ENCODE data around the gene HIVEP3. TPM values are rescaled to one million over a fixed set of nuclear protein-coding genes. Genes with fewer than 3 reads are reported as not detected.

The HIVEP3 gene
- total RNA-seq, 1 donor from 2014 or later = 5.7 TPM

- no peak for TF ChIP-seq CTCF (IDR thresholded peaks at IDR 0.05; ENCODE audit: borderline replicate concordance)
- H3K4me1 ChIP-seq = peaks cover 33% of the 10 kb centered on the region
- no peak for DNase-seq
- no peaks in the 10 kb centered on the region for H3K27me3 ChIP-seq (ENCODE audit: low read depth)
- H3K36me3 ChIP-seq = no peaks in the 10 kb centered on the region
- no peaks in the 10 kb centered on the region for H3K9me3 ChIP-seq (replicated peaks)
- H3K27ac ChIP-seq (replicated peaks) = no peak overlapping the region
- no peak overlapping the region for H3K4me3 ChIP-seq
- intact Hi-C loops (cut with micrococcal nuclease) = no loop called here
Measured at GRCh38 chr1:41691424-41691823, 227.3 kb downstream of the HIVEP3 start.

DNA sequence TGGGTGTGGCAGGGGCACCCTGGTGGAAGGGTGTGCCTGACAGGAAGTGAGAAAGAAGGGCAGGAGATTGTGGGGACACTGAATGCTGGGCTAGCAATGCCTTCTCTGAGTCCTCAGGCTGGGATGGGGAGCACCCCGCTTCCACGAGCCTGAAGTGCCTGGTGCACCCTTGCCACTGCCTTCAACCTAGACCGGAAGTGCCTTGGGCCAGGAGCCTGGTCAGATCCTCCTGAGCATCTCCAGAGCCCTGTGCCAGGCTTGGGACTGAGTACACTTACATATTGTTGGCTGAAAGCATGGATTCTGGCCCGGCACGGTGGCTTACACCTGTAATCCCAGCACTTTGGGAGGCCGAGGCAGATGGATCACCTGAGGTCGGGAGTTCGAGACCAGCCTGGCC lies 228.4 kb downstream of the HIVEP3 start:
- Histone ChIP-seq H3K36me3 (no peaks in the 10 kb centered on the region), H3K27ac (replicated peaks) (no peak overlapping the region), H3K9me3 (replicated peaks) (no peaks in the 10 kb centered on the region), H3K4me3 (no peak overlapping the region), H3K27me3 (ENCODE audit: low read depth) (no peaks in the 10 kb centered on the region), H3K4me1 (peaks cover 22% of the 10 kb centered on the region)
- no peak for TF ChIP-seq CTCF (IDR thresholded peaks at IDR 0.05; ENCODE audit: borderline replicate concordance)
- intact Hi-C loops (cut with micrococcal nuclease) = no loop called here
- no peak for DNase-seq

DNA sequence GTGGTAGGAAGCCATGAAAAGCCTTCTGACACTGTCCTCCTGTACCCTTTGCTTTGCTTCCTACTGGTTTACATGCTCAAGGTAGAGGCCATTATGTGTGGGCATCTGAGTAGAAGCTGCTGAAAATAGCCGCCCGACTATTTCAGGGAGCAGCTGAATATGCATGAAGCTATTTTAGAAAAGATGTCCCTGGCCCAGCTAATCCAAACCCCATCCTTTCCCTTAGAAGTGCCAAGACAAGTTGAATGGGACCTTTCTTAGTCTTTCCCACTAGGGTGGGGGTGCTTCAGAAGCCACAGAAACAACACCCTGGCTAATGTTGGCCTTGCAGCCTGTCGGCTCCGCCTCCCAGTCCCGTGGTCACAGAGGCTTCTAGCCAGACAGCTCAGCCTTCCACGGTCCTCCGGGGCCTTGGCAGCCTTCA lies 229.2 kb downstream of the HIVEP3 start:
- intact Hi-C loops (cut with micrococcal nuclease) = no loop called here
- no peaks in the 10 kb centered on the region for H3K36me3 ChIP-seq

DNA sequence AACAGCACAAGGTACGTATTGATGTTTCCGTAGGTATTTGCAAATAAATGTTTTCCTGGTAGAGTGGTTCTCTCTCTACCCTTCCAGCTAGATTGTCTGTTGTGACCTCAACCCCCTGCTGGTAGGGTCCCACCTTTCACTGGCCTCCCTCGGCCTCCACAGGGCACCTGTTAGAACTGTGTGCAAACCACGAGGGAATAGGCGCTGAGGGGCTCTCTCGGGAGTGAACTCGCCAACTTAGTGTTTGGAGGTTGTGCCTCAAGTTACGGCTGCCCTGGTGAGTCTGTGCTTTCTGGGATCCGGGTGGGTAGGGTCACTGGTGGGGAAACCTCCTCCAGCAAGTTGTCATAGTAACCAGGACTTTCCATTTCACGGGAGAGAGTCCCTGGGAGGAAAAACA lies 229.6 kb downstream of the HIVEP3 start:
- intact Hi-C loops (cut with micrococcal nuclease) = no loop called here
- Histone ChIP-seq H3K36me3 (no peaks in the 10 kb centered on the region), H3K27ac (replicated peaks) (no peak overlapping the region), H3K9me3 (replicated peaks) (no peaks in the 10 kb centered on the region), H3K4me3 (no peak overlapping the region), H3K4me1 (peaks cover 20% of the 10 kb centered on the region), H3K27me3 (ENCODE audit: low read depth) (no peaks in the 10 kb centered on the region)
- DNase-seq = no peak
- TF ChIP-seq CTCF (IDR thresholded peaks at IDR 0.05; ENCODE audit: borderline replicate concordance) = no peak

More for the DNA sequence above, 229.2 kb downstream of the HIVEP3 start:
- Histone ChIP-seq H3K27ac (replicated peaks) (no peak overlapping the region), H3K4me1 (peaks cover 20% of the 10 kb centered on the region), H3K9me3 (replicated peaks) (no peaks in the 10 kb centered on the region), H3K27me3 (ENCODE audit: low read depth) (no peaks in the 10 kb centered on the region), H3K4me3 (no peak overlapping the region)
- DNase-seq = no peak
- TF ChIP-seq CTCF (IDR thresholded peaks at IDR 0.05; ENCODE audit: borderline replicate concordance) = no peak

DNA sequence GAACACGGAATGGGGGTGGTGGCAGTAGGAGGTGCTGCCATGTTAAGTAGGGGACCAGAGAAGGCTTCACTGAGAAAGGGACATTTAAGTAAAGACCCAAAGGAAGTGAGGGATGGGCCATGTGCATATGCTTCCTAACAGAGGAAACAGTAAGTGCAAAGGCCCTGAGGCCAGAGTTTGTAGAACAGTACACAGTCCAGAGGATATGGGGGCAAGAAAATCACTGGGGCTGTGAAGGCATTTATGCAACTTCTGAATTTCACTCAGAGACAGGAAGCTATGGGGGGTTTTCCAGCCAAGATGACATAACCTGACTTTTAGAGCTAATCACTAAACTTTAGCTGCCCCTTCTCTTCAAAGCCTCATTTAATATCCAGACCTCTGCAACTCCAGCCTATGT lies 231.7 kb downstream of the HIVEP3 start:
- no peaks in the 10 kb centered on the region for H3K9me3 ChIP-seq (replicated peaks)
- intact Hi-C loops (cut with micrococcal nuclease) = no loop called here
- H3K4me1 ChIP-seq = peaks cover 34% of the 10 kb centered on the region

More for the DNA sequence above, 231.7 kb downstream of the HIVEP3 start:
- TF ChIP-seq CTCF (IDR thresholded peaks at IDR 0.05; ENCODE audit: borderline replicate concordance) = no peak
- no peaks in the 10 kb centered on the region for H3K36me3 ChIP-seq
- no peak for DNase-seq
- H3K27me3 ChIP-seq (ENCODE audit: low read depth) = no peaks in the 10 kb centered on the region
- no peak overlapping the region for H3K4me3 ChIP-seq
- H3K27ac ChIP-seq (replicated peaks) = no peak overlapping the region

All from left ventricle myocardium inferior (tissue), 1 donor.